Ramos (cell line): ENCODE measurements around the gene AUTS2.
"Not testable (repeated sequence)": the region's sequence is repeated elsewhere in the genome, so short reads cannot be mapped to it uniquely, and the experiment has no call there.

Experiments
- in situ Hi-C: fragments of 300-500 bp; cut with MboI; formaldehyde crosslinking; loops from one replicate; pipeline ENCODE4 v1.14.3; 2022; ENCODE audit warnings: low sequenced_read_pairs; ENCODE audit not compliant: unreplicated experiment

Gene AUTS2

GRCh38 chr7:70712942-70713341 is 1114.7 kb downstream of the AUTS2 start:
- in situ Hi-C loops: no loop called here

- in situ Hi-C loops: no loop called here
These were observed 1116.3 kb downstream of the AUTS2 start for GRCh38 chr7:70714506-70715038.

GRCh38 chr7:70717553-70718329 is 1119.5 kb downstream of the AUTS2 start:
- in situ Hi-C loops: no loop called here

- in situ Hi-C loops: no loop called here
These were observed 1120.8 kb downstream of the AUTS2 start for GRCh38 chr7:70719125-70719524.

- in situ Hi-C loops: no loop called here
These were observed 1122.1 kb downstream of the AUTS2 start for GRCh38 chr7:70720191-70720873.

GRCh38 chr7:70721500-70721899 is 1123.2 kb downstream of the AUTS2 start:
- in situ Hi-C loops: no loop called here

GRCh38 chr7:70723339-70723738 is 1125.1 kb downstream of the AUTS2 start:
- in situ Hi-C loops: no loop called here

- in situ Hi-C loops: no loop called here
These were observed 1127.2 kb downstream of the AUTS2 start for GRCh38 chr7:70725448-70725847.

- in situ Hi-C loops: no loop called here
These were observed 1128.0 kb downstream of the AUTS2 start for GRCh38 chr7:70726294-70726693.

- in situ Hi-C loops: no loop called here
These were observed 1128.7 kb downstream of the AUTS2 start for GRCh38 chr7:70726951-70727378.

GRCh38 chr7:70727861-70728260 is 1129.6 kb downstream of the AUTS2 start:
- in situ Hi-C loops: no loop called here

GRCh38 chr7:70728872-70729552 is 1130.7 kb downstream of the AUTS2 start:
- in situ Hi-C loops: no loop called here

GRCh38 chr7:70729553-70730157 is 1131.4 kb downstream of the AUTS2 start:
- in situ Hi-C loops: not testable (repeated sequence)

- in situ Hi-C loops: no loop called here
These were observed 1132.3 kb downstream of the AUTS2 start for GRCh38 chr7:70730451-70731110.

GRCh38 chr7:70733090-70733489 is 1134.8 kb downstream of the AUTS2 start:
- in situ Hi-C loops: no loop called here

- in situ Hi-C loops: no loop called here
These were observed 1136.1 kb downstream of the AUTS2 start for GRCh38 chr7:70734411-70734810.

GRCh38 chr7:70735313-70735712 is 1137.0 kb downstream of the AUTS2 start:
- in situ Hi-C loops: no loop called here

GRCh38 chr7:70736715-70737460 is 1138.6 kb downstream of the AUTS2 start:
- in situ Hi-C loops: no loop called here

GRCh38 chr7:70738151-70738885 is 1140.0 kb downstream of the AUTS2 start:
- in situ Hi-C loops: no loop called here
